ENCODE measurements around the gene XPC. TPM values are rescaled to one million over a fixed set of nuclear protein-coding genes. Genes with fewer than 3 reads are reported as not detected.

XPC gene
- total RNA-seq (2021; fragmentation: NEBNext Ultra II Directional; extraction: Animal tissue kit (Norgen Biotek cat#: 25700)): 27.3 and 27.7 TPM in 2 replicates
- 8.8 and 13.0 TPM in 2 replicates for polyA plus RNA-seq (2011; rRNA removed)
- 14.6 TPM for polyA plus RNA-seq (2011; cell fraction: cytosol; rRNA removed)
- 25.3 TPM for polyA plus RNA-seq (2011; cell fraction: nucleus; rRNA removed)
- polyA plus RNA-seq (2012, experiment 1 of 2): 25.3 to 31.0 TPM (median 28.3 TPM) in 4 replicates
- 5.1 TPM for polyA plus RNA-seq (2012, experiment 2 of 2)
- polyA plus RNA-seq (2013, experiment 1 of 2): 20.2 TPM
- polyA plus RNA-seq (2013, experiment 2 of 2): 20.5 TPM
- polyA minus RNA-seq (2011; rRNA and poly(A)+ RNA removed): 19.7 and 22.0 TPM in 2 replicates
- polyA minus RNA-seq (2011; cell fraction: cytosol; rRNA and poly(A)+ RNA removed): 15.0 TPM
- 30.3 TPM for polyA minus RNA-seq (2011; cell fraction: nucleus; rRNA and poly(A)+ RNA removed)
- long read RNA-seq, experiment 1, partial matches to known transcripts: 14 of 21 reads
- long read RNA-seq, experiment 1, other reads (novel, unspliced or antisense): 5 of 21 reads
- long read RNA-seq, experiment 2, partial matches to known transcripts: 1 of 3 reads
- long read RNA-seq, experiment 2, other reads (novel, unspliced or antisense): 0 of 3 reads

DNA sequence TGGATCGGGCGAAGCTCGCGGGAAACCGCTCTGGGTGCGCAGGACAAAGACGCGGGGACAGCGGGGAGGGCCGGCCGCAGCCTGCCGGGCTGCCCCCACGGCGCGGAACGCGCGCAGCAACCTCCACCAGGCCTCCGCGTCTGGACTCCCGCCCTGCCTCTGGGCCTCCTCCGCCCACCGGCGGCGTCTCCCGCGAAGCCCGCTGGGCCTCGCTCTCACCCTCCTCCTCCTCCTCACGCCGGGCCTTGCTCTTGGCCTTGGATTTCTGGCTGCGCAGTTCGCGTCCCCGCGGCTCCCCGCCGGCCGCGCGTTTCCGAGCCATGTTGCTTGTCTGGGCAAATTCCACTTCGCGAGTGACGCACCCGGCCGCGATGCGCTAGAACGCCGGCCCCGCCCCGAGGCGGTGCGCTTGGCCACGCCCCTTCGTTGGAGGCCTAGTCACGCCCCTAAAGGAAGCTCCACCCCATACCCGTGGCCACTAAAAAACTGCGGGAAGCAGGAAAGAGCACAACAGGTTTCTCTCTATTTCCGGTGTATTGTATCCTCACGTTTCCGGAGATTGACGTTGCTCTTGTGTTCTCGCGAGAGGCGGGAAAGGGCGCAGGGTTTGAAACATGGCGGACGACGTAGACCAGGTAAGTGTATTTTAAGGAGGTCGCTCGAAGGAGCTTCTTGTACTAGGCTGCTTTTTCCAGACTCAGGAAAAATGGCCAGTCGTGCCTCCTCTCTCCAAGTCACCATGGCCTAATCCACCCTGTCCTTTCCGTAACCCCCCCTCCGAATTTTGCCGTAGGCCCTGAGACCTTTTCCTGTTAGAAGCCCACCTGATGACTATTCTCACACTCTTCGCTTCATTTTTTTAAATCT lies at the start of gene XPC, which contains the start of gene LSM3:
TSS of gene XPC (minus strand) at position 355 of the 867 bp plus-strand sequence. CDS start at position 322, 33 bp downstream.
TSS of gene LSM3 (plus strand) at position 571 of the 867 bp plus-strand sequence. CDS start at position 615, 44 bp downstream.
- FAIRE-seq (peak; percentile 97), DNase-seq (ENCODE audit: low read depth in 1 of 2, low spot score in 2 of 2) (peak; percentile 85 to 96)
- H4K5ac ChIP-seq (ENCODE audit: insufficient read length, low read depth, low read length): peak within 1 kb of the TSS; percentile 70
- H3K18ac ChIP-seq (ENCODE audit: extremely low read depth, low read length): peak within 1 kb of the TSS; percentile 93; the same call in 1 of the 2 replicates
- WGBS, 2 experiments (ENCODE audit: extremely low coverage in 1 of 2, insufficient coverage in 1 of 2, insufficient read length in 1 of 2, insufficient replicate concordance in 2 of 2, low coverage in 1 of 2, low lambda C conversion rate in 2 of 2, missing lambda C conversion rate in 1 of 2): 1% methylated on average over 59 of the region's 78 CpGs; no CpG with 5 or more reads in 1 of the 2 experiments
- H2AFZ ChIP-seq (ENCODE audit: low read length): peak within 1 kb of the TSS; percentile 88
- H2BK5ac ChIP-seq (ENCODE audit: low read depth, low read length): peak within 1 kb of the TSS; percentile 90
- H3K9ac ChIP-seq (replicated peaks in 1 of 4; ENCODE audit: extremely low read depth in 1 of 4, low read depth in 3 of 4, low read length in 3 of 4): peak within 1 kb of the TSS; percentile 91 to 100 (median 94)
- peak within 1 kb of the TSS; percentile 95 to 99 for H3K4me2 ChIP-seq (ENCODE audit: insufficient read depth in 1 of 2, low read depth in 2 of 2, low read length in 2 of 2)
- peak within 1 kb of the TSS; percentile 87 for H4K8ac ChIP-seq (ENCODE audit: extremely low read depth, insufficient read depth, low read length)
- peaks cover 0 to 24% (median 10%) of the 10 kb centered on the region in 4 experiments; a peak in 4 of 8 replicates for H3K36me3 ChIP-seq (ENCODE audit: control insufficient read depth in 2 of 4, insufficient read depth in 4 of 4, low read length in 3 of 4)
- no peak within 1 kb of the TSS for H2BK120ac ChIP-seq (replicated peaks; ENCODE audit: low read depth, low read length)
- H3K4me3 ChIP-seq (ENCODE audit: extremely low read depth in 1 of 4, insufficient read depth in 2 of 4, low read depth in 3 of 4, low read length in 4 of 4): peak within 1 kb of the TSS; percentile 84 to 91 (median 88)
- peak within 1 kb of the TSS; percentile 36 for H3K23ac ChIP-seq (ENCODE audit: insufficient read length)
- H3K27ac ChIP-seq (ENCODE audit: low read depth, low read length): peak within 1 kb of the TSS; percentile 91
- peaks cover 0 to 59% of the 10 kb centered on the region in 2 experiments; a peak in 3 of 4 replicates for H3K79me2 ChIP-seq (ENCODE audit: control insufficient read depth in 1 of 2, insufficient read depth in 2 of 2, low read length in 2 of 2)
- ChIA-PET POLR2A (ENCODE audit: partially characterized antibody) (interaction anchor here (0.6 to 2.3 kb wide), 26 partner anchors 10 to 473 kb away, joined by 3 to 13 read pairs (median 4); partner anchors contain the start of genes CCDC174, CHCHD4 and TMEM43), CTCF (ENCODE audit: partially characterized antibody) (interaction anchor here (0.6 to 2.9 kb wide), 6 partner anchors 14 to 287 kb away, joined by 3 to 25 read pairs (median 3); no protein-coding TSS in a partner anchor)
- H4K20me1 ChIP-seq (replicated peaks in 1 of 2; ENCODE audit: control insufficient read depth in 1 of 2, insufficient read depth in 2 of 2, low read length in 2 of 2): no peaks in the 10 kb centered on the region
- peak within 1 kb of the TSS; percentile 47 for H3K4ac ChIP-seq (replicated peaks; ENCODE audit: insufficient read length, low read depth, low read length)
- H3K27me3 ChIP-seq (replicated peaks in 1 of 4; ENCODE audit: control insufficient read depth in 3 of 4, extremely low read depth in 1 of 4, insufficient read depth in 3 of 4, low read length in 3 of 4): no peaks in the 10 kb centered on the region; a peak in 1 of 7 replicates
- H2AK5ac ChIP-seq (ENCODE audit: low read depth, low read length): no peak within 1 kb of the TSS
- H4K91ac ChIP-seq (replicated peaks; ENCODE audit: insufficient read length, low read length): peak within 1 kb of the TSS; percentile 49
- H3K23me2 ChIP-seq (ENCODE audit: low read depth, low read length): peaks cover 6% of the 10 kb centered on the region
- no peak within 1 kb of the TSS for H3K14ac ChIP-seq (ENCODE audit: insufficient read length)
- 0 out of 2 replicates have a peak within 1 kb of the TSS, but pooled peaks have one; percentile 6 for H2BK15ac ChIP-seq (ENCODE audit: low read length)
- H2BK12ac ChIP-seq (ENCODE audit: low read depth, low read length): no peak within 1 kb of the TSS; the same call in 1 of the 2 replicates
- peak within 1 kb of the TSS; percentile 55 for H3K56ac ChIP-seq (replicated peaks; ENCODE audit: insufficient read length, low read depth, low read length)
- no peak within 1 kb of the TSS for H2BK20ac ChIP-seq (ENCODE audit: low read length)
- peaks cover 0 to 2% (median under 1%) of the 10 kb centered on the region in 4 experiments; a peak in 3 of 7 replicates for H3K4me1 ChIP-seq (replicated peaks in 1 of 4; ENCODE audit: control insufficient read depth in 3 of 4, insufficient read depth in 4 of 4, low read length in 3 of 4)
- H3K79me1 ChIP-seq (ENCODE audit: low read depth, low read length): peaks cover 4% of the 10 kb centered on the region; the same call in 1 of the 2 replicates
- H3K9me3 ChIP-seq (ENCODE audit: insufficient read depth in 2 of 2, low read depth in 1 of 2, low read length in 1 of 2): no peaks in the 10 kb centered on the region
- TF ChIP-seq HDAC2 (IDR thresholded peaks at IDR 0.05; ENCODE audit: borderline replicate concordance in 1 of 2, low read depth in 2 of 2, low read length in 2 of 2) (peak; percentile 32 to 89; a peak in 2 of 4 replicates), FOSL1 (IDR thresholded peaks at IDR 0.05; ENCODE audit: insufficient read depth, low read depth, low read length) (no peak), SRF (IDR thresholded peaks at IDR 0.05; ENCODE audit: low read depth, low read length) (no peak), MAX (IDR thresholded peaks at IDR 0.05) (peak; percentile 20), RFX5 (IDR thresholded peaks at IDR 0.05; ENCODE audit: borderline replicate concordance, low read depth, low read length) (no peak), SP2 (IDR thresholded peaks at IDR 0.05; ENCODE audit: low read length) (no peak), BACH1 (IDR thresholded peaks at IDR 0.05; ENCODE audit: low read length) (peak; percentile 86)

All from H1 (cell line).